ENCODE measurements around the gene KLHL25.

KLHL25 gene

GRCh38 chr15:85779249-85779648 lies 15.5 kb downstream of the KLHL25 start:
- in situ Hi-C loops (cut with MboI; ENCODE audit: low pct_unique_long_range_greater_than_20kb, low sequenced_read_pairs, unreplicated experiment) = no loop called here
- no peak for TF ChIP-seq CTCF (IDR thresholded peaks at IDR 0.05; ENCODE audit: extremely low read depth, insufficient read depth, missing control alignments)
- no peak for DNase-seq (ENCODE audit: low spot score)

GRCh38 chr15:85778107-85778776 lies 16.5 kb downstream of the KLHL25 start:
- no peak for DNase-seq (ENCODE audit: low spot score)
- no peak for TF ChIP-seq CTCF (IDR thresholded peaks at IDR 0.05; ENCODE audit: extremely low read depth, insufficient read depth, missing control alignments)
- in situ Hi-C loops (cut with MboI; ENCODE audit: low pct_unique_long_range_greater_than_20kb, low sequenced_read_pairs, unreplicated experiment) = no loop called here

- in situ Hi-C loops (cut with MboI; ENCODE audit: low pct_unique_long_range_greater_than_20kb, low sequenced_read_pairs, unreplicated experiment) = no loop called here
- no peak for DNase-seq (ENCODE audit: low spot score)
- no peak for TF ChIP-seq CTCF (IDR thresholded peaks at IDR 0.05; ENCODE audit: extremely low read depth, insufficient read depth, missing control alignments)
These were observed 17.2 kb downstream of the KLHL25 start for GRCh38 chr15:85777250-85778106.

- DNase-seq (ENCODE audit: low spot score) = no peak
- no peak for TF ChIP-seq CTCF (IDR thresholded peaks at IDR 0.05; ENCODE audit: extremely low read depth, insufficient read depth, missing control alignments)
- in situ Hi-C loops (cut with MboI; ENCODE audit: low pct_unique_long_range_greater_than_20kb, low sequenced_read_pairs, unreplicated experiment) = no loop called here
These were observed 20.8 kb downstream of the KLHL25 start for GRCh38 chr15:85773970-85774369.

GRCh38 chr15:85773249-85773648 lies 21.5 kb downstream of the KLHL25 start:
- in situ Hi-C loops (cut with MboI; ENCODE audit: low pct_unique_long_range_greater_than_20kb, low sequenced_read_pairs, unreplicated experiment) = no loop called here
- no peak for DNase-seq (ENCODE audit: low spot score)
- no peak for TF ChIP-seq CTCF (IDR thresholded peaks at IDR 0.05; ENCODE audit: extremely low read depth, insufficient read depth, missing control alignments)

- in situ Hi-C loops (cut with MboI; ENCODE audit: low pct_unique_long_range_greater_than_20kb, low sequenced_read_pairs, unreplicated experiment) = no loop called here
- no peak for TF ChIP-seq CTCF (IDR thresholded peaks at IDR 0.05; ENCODE audit: extremely low read depth, insufficient read depth, missing control alignments)
- DNase-seq (ENCODE audit: low spot score) = no peak
These were observed 22.1 kb downstream of the KLHL25 start for GRCh38 chr15:85772668-85773067.

All from GM13977 (cell line).